VCaP (cell line): ENCODE data around the gene AACS.
"Not testable (repeated sequence)": the region's sequence is repeated elsewhere in the genome, so short reads cannot be mapped to it uniquely, and the experiment has no call there.

Experiments used
- H3K27ac ChIP-seq: fragments of 450-650 bp; 2 replicates; pipeline ENCODE4 v1.5.1; 2017
- TF ChIP-seq, protein P1 (sequence below): fragments of 450-650 bp; conservative IDR thresholded peaks from 2 replicates; pipeline ENCODE4 v1.5.1; 2017; ENCODE audit warnings: mild to moderate bottlenecking, moderate library complexity

The AACS gene

DNA sequence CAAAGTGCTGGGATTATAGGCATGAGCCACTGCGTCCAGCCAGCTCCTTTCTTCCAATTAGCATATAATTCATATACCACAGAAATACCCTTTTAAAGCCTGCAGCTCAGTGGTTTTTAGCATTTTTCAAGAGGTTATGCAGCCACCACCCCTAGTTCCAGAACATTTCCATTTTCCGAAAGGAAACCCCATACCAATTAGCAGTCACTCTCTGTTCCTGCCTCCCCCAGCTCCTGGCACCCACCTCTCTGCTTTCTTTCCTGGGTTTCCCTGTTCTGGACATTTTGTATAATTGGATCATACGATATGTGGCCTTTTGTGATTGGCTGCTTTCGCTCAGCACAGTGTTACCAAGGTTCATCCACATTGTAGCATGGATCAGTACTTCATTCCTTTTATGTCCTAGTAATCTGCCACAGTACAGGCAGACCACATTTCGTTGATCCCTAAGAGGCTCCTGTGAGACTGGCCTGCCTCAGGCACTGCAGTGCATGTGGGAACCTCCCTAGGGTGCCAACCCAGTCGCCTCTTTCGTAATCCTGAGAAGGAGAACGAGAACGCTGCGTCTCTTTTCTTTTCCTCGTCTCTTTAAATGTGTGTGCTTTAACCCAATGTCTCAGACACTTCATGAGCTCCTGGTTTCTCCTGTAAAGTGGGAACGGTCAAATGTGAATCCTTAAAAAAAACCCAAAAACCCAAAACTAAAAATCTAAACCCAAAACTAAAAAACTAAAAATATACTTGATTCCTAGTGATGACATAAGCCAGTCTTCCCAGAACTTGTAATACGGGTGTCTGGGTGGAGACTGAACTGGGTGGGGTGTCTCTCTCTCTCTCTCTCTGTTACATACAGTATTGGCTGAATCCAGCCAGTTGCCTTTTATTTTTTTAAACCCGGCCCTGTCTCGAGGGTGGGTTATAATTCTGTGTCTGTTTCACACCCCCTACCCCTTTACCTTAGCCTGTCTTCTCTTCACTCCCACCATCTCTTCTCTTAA is 14.7 kb downstream of the AACS start:
- no peak overlapping the region for H3K27ac ChIP-seq
- TF ChIP-seq, protein P1, sequence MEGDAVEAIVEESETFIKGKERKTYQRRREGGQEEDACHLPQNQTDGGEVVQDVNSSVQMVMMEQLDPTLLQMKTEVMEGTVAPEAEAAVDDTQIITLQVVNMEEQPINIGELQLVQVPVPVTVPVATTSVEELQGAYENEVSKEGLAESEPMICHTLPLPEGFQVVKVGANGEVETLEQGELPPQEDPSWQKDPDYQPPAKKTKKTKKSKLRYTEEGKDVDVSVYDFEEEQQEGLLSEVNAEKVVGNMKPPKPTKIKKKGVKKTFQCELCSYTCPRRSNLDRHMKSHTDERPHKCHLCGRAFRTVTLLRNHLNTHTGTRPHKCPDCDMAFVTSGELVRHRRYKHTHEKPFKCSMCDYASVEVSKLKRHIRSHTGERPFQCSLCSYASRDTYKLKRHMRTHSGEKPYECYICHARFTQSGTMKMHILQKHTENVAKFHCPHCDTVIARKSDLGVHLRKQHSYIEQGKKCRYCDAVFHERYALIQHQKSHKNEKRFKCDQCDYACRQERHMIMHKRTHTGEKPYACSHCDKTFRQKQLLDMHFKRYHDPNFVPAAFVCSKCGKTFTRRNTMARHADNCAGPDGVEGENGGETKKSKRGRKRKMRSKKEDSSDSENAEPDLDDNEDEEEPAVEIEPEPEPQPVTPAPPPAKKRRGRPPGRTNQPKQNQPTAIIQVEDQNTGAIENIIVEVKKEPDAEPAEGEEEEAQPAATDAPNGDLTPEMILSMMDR: no peak

DNA sequence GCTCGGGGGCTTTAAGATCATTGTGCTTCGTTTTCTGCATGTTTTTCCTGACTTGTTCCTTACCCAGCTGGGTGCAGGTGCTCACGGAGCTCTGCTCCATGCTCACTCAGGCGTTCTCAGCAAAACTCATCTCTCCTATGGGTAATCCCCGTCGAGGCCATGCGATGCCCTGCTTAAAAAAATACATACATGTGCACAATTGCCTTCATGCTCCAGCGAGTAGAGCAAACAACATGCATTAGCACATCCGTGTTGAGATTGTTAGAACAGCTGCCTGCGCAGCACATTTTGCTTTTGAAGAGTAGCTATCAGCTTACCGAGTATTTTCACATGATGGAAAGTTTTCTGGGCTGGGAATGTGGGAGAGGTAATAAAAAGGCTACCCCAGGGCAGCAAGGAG is 16.2 kb downstream of the AACS start:
- TF ChIP-seq, protein P1: no peak
- H3K27ac ChIP-seq: peak overlapping the region; percentile 34; the same call in 1 of the 2 replicates

DNA sequence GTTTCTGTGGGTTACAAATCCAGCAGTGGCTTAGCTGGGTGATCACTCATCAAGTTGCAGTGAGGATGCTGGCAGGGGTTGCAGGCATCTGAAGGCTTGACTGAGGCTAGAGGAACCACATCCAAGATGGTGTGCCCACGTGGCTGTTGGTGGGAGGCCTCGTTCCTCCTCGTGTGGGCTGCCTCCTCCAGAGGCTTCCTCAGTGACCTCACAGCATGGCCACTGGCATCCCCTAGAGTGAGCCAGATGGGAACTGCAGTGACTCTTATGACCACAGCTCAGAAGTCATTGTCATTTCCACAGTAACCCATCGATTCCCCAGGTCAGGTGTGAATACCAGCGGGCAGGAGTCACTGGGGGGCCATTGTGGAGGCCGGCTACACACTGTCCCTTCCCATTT is 17.8 kb downstream of the AACS start:
- H3K27ac ChIP-seq: no peak overlapping the region
- TF ChIP-seq, protein P1: no peak

DNA sequence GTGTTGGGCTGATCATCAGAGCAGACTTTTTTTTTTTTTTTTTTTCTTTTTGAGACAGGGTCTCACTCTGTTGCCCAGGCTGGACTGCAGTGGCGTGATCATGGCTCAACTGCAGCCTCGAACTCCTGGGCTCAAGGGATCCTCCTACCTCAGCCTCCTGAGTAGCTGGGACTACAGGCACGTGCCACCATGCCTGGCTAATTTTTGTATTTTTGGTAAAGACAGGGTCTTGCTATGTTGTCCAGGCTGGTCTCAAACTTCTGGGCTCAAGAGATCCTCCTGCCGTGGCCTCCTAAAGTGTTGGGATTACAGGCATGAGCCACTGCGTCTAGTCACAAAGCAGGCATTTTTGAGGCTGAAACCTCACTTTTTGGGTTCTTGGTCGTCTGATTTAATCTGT is 23.0 kb downstream of the AACS start:
- not testable (repeated sequence) for H3K27ac ChIP-seq

DNA sequence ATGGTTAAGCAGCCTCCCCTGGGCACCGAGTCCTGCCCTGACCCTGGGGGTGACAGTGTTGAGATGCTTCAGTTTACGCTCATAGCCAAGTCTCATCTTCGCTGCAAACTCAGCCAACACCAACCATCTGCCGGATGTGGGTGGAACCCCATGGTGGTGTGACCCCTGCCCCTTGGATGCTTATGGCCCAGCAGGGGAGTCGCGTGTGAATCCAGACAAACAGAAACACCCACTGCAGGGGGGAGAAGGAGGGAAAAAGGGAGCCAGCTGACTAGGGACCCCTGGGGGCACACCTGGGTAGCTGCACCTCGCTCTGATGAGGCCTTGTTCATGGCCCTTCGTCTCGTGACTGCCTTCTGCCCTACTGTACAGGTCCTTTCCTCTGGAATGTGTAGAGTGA is 23.8 kb downstream of the AACS start:
- TF ChIP-seq, protein P1: no peak

DNA sequence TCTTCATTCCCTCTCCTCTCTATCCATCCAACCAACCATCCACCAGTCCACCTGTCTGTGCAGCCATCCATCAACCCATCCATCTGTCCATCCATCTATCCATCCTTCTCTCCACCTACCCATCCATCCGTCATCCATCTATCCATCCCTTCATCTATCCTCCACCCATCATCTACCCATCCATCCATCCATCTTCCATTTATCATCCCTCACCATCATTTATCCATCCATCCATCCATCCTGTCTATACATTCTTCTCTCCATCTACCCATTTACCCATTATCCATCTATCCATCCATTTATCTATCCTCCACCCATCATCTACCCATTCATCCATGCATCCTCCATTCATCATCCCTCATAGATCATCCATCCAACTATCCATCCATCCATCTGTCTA is 24.4 kb downstream of the AACS start:
- TF ChIP-seq, protein P1: no peak
- H3K27ac ChIP-seq: no peak overlapping the region

More for the DNA sequence above, 23.8 kb downstream of the AACS start:
- no peak overlapping the region for H3K27ac ChIP-seq

DNA sequence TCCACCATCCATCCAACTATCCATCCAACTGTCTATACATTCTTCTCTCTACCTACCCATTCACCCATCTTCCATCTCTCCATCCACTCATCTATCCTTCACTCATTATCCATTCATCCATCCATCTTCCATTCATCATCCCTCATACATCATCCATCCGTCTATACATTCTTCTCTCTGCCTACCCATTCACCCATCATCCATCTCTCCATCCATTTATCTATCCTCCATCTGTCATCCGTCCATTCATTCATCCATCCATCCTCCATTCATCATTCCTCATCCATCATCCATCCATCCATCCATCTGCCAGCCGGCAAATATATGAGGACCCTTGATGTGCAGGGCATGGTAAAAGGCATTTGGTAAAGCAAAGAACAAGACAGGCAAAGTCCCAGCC is 25.2 kb downstream of the AACS start:
- no peak overlapping the region for H3K27ac ChIP-seq
- TF ChIP-seq, protein P1: no peak

DNA sequence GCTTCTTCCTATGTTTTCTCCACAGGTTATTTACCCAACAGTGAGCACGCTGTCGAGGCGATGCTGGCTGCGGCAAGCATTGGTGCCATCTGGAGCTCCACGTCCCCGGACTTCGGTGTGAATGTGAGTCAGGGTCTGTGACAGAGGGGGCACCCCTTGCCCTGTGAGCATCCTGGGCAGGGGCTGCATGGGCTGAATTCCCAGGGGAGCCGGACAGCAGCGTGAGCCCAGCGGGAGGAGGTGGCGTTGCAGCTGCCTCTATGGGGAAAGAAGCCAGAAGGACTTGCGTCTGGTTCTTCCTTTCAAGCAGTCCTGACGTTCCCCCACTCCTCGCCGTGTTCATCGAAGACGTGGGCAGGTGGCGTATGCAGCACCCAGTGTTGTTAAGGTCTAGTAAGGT is 26.2 kb downstream of the AACS start:
- no peak overlapping the region for H3K27ac ChIP-seq
- TF ChIP-seq, protein P1: no peak
